ENCODE measurements around the gene ATG3. TPM values are rescaled to one million over a fixed set of nuclear protein-coding genes. Genes with fewer than 3 reads are reported as not detected.
A peak's percentile ranks its signal among the peaks of the same experiment; 100 is the strongest.
"Not testable (repeated sequence)": the region's sequence is repeated elsewhere in the genome, so short reads cannot be mapped to it uniquely, and the experiment has no call there.

ATG3 gene
- total RNA-seq, 6 experiments from 2014 or later = 19.9 to 57.8 (median 27.1) TPM

GRCh38 chr3:112569265-112569664, 7.5 kb upstream of the ATG3 start:
- H3K9me3 ChIP-seq = no peaks in the 10 kb centered on the region
- no peaks in the 10 kb centered on the region for H3K4me1 ChIP-seq
- TF ChIP-seq CTCF (IDR thresholded peaks at IDR 0.05) = no peak
- no peak for TF ChIP-seq POLR2A (IDR thresholded peaks at IDR 0.05)
- WGBS (ENCODE audit: insufficient coverage, low coverage, low lambda C conversion rate, missing lambda C conversion rate) = 42% methylated on average over 1 of the region's 1 CpG
- no peaks in the 10 kb centered on the region for H3K27me3 ChIP-seq
- no peak overlapping the region for H3K27ac ChIP-seq
- no peak overlapping the region for H3K4me3 ChIP-seq
- intact Hi-C loops (cut with DNase I) = no loop called here
- ATAC-seq (peak in 1 of 4 donors; percentile 55), DNase-seq (no peak)
- H3K36me3 ChIP-seq = peaks cover 0 to 32% (median under 1%) of the 10 kb centered on the region in 4 donors

GRCh38 chr3:112568642-112569041, 6.9 kb upstream of the ATG3 start:
- 95% methylated on average over 2 of the region's 2 CpGs for WGBS (ENCODE audit: insufficient coverage, low coverage, low lambda C conversion rate, missing lambda C conversion rate)
- ATAC-seq (no peak), DNase-seq (no peak)
- no peak overlapping the region for H3K4me3 ChIP-seq
- no peaks in the 10 kb centered on the region for H3K27me3 ChIP-seq
- intact Hi-C loops (cut with DNase I) = no loop called here
- H3K36me3 ChIP-seq = peaks cover 0 to 32% (median 0%) of the 10 kb centered on the region in 4 donors
- H3K27ac ChIP-seq = no peak overlapping the region
- H3K9me3 ChIP-seq = no peaks in the 10 kb centered on the region
- TF ChIP-seq POLR2A (IDR thresholded peaks at IDR 0.05) = no peak
- no peak for TF ChIP-seq CTCF (IDR thresholded peaks at IDR 0.05)
- H3K4me1 ChIP-seq = no peaks in the 10 kb centered on the region

- ATAC-seq = no peak
- TF ChIP-seq POLR2A (IDR thresholded peaks at IDR 0.05) (no peak), CTCF (IDR thresholded peaks at IDR 0.05) (no peak)
- H3K4me1 ChIP-seq = peaks cover 0 to 13% (median 3%) of the 10 kb centered on the region in 4 donors
- H3K27ac ChIP-seq = no peak overlapping the region
- H3K9me3 ChIP-seq = no peaks in the 10 kb centered on the region
- intact Hi-C loops (cut with DNase I) = no loop called here
- peaks cover 0 to 7% (median 0%) of the 10 kb centered on the region in 4 donors for H3K36me3 ChIP-seq
- H3K27me3 ChIP-seq = no peaks in the 10 kb centered on the region
- DNase-seq = no peak
- no peak overlapping the region for H3K4me3 ChIP-seq
Measured at GRCh38 chr3:112564940-112565305, 3.2 kb upstream of the ATG3 start.

- DNase-seq; intact Hi-C loops (cut with DNase I); H3K9me3 ChIP-seq; H3K4me3 ChIP-seq; H3K27me3 ChIP-seq; H3K27ac ChIP-seq; ATAC-seq; H3K36me3 ChIP-seq: not testable (repeated sequence)
- peaks cover 0 to 18% (median 5%) of the 10 kb centered on the region in 4 donors for H3K4me1 ChIP-seq
- WGBS (ENCODE audit: insufficient coverage, low coverage, low lambda C conversion rate, missing lambda C conversion rate) = 75% methylated on average over 10 of the region's 15 CpGs
Measured at GRCh38 chr3:112564247-112564939, 2.6 kb upstream of the ATG3 start.

- peak; percentile 60 to 75 (median 72) for ATAC-seq
- Histone ChIP-seq H3K4me3 (peak overlapping the region; percentile 78 to 96 (median 94)), H3K4me1 (peaks cover 0 to 26% (median 5%) of the 10 kb centered on the region in 4 donors), H3K27ac (peak overlapping the region; percentile 93 to 95 (median 94)), H3K9me3 (no peaks in the 10 kb centered on the region), H3K27me3 (no peaks in the 10 kb centered on the region), H3K36me3 (no peaks in the 10 kb centered on the region)
- no peak for DNase-seq
- TF ChIP-seq CTCF (IDR thresholded peaks at IDR 0.05) = no peak
- TF ChIP-seq POLR2A (IDR thresholded peaks at IDR 0.05) = no peak
- intact Hi-C loops (cut with DNase I) = no loop called here
- no CpG with 5 or more reads among the region's 29 CpGs for WGBS (ENCODE audit: insufficient coverage, low coverage, low lambda C conversion rate, missing lambda C conversion rate)
Measured at GRCh38 chr3:112561484-112561733, 353 bp downstream of the ATG3 start.
